ENCODE measurements around the gene CD177. TPM values are rescaled to one million over a fixed set of nuclear protein-coding genes. Genes with fewer than 3 reads are reported as not detected.
A peak's percentile ranks its signal among the peaks of the same experiment; 100 is the strongest.

Gene CD177
- total RNA-seq, 1 experiment from 2014 or later: not detected

GRCh38 chr19:43315851-43316250, 37.6 kb upstream of the CD177 start:
- no peak for TF ChIP-seq ELF1 (IDR thresholded peaks at IDR 0.05; ENCODE audit: borderline replicate concordance, low read depth)
- no peak for TF ChIP-seq YY1 (IDR thresholded peaks at IDR 0.05; ENCODE audit: extremely low read depth, insufficient replicate concordance, low read depth, low read length)
- TF ChIP-seq CTCF (IDR thresholded peaks at IDR 0.05 in 2 of 3, conservative IDR thresholded peaks at IDR 0.05 in 1 of 3; ENCODE audit: borderline replicate concordance in 1 of 3, insufficient read depth in 1 of 3, low read depth in 2 of 3, low read length in 2 of 3): no peak
- no peak for TF ChIP-seq FOSL1 (IDR thresholded peaks at IDR 0.05; ENCODE audit: low read depth)
- TF ChIP-seq, protein P1, sequence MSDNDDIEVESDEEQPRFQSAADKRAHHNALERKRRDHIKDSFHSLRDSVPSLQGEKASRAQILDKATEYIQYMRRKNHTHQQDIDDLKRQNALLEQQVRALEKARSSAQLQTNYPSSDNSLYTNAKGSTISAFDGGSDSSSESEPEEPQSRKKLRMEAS (IDR thresholded peaks at IDR 0.05): no peak
- no peak for TF ChIP-seq SP1 (IDR thresholded peaks at IDR 0.05; ENCODE audit: low read depth)
- no peak for TF ChIP-seq POLR2AphosphoS5 (IDR thresholded peaks at IDR 0.05; ENCODE audit: low read depth, low read length)
- no peak for TF ChIP-seq TCF7L2 (IDR thresholded peaks at IDR 0.05; ENCODE audit: borderline replicate concordance, extremely low read depth, insufficient read depth, insufficient read length)
- no peak for TF ChIP-seq ZFX (IDR thresholded peaks at IDR 0.05)
- TF ChIP-seq SIN3A (IDR thresholded peaks at IDR 0.05; ENCODE audit: low read depth): no peak
- TF ChIP-seq JUND (IDR thresholded peaks at IDR 0.05): no peak
- TF ChIP-seq EGR1 (IDR thresholded peaks at IDR 0.05; ENCODE audit: low read depth): no peak
- no peak for TF ChIP-seq CBX3 (IDR thresholded peaks at IDR 0.05; ENCODE audit: low read depth)
- peak overlapping the region; percentile 96 for H2AFZ ChIP-seq (ENCODE audit: low read depth, low read length, poor library complexity, severe bottlenecking)
- POLR2A ChIA-PET: no interaction called here
- DNase-seq (ENCODE audit: low read depth, low spot score): no peak
- no peaks in the 10 kb centered on the region for H3K27me3 ChIP-seq (ENCODE audit: insufficient read depth, low read length)
- intact Hi-C loops (cut with micrococcal nuclease): loop anchor here (1.0 kb wide), 1 partner anchor 87 kb away; no protein-coding TSS in a partner anchor
- H3K4me2 ChIP-seq (ENCODE audit: low read length): no peak overlapping the region
- BruUV-seq (replicated peaks): no TSS peak
- H3K27ac ChIP-seq (ENCODE audit: low read depth, low read length): no peak overlapping the region
- ATAC-seq: no peak
- no peaks in the 10 kb centered on the region for H3K36me3 ChIP-seq (ENCODE audit: control insufficient read depth in 1 of 2, insufficient read depth in 2 of 2, low read length in 2 of 2)
- no peaks in the 10 kb centered on the region for H3K79me2 ChIP-seq (ENCODE audit: insufficient read depth, low read length)
- H4K20me1 ChIP-seq (ENCODE audit: insufficient read depth): no peaks in the 10 kb centered on the region
- no peaks in the 10 kb centered on the region for H3K9me3 ChIP-seq (ENCODE audit: control insufficient read depth in 1 of 2, insufficient read depth in 1 of 2, low read depth in 1 of 2, low read length in 2 of 2)
- RAD21 ChIA-PET (ENCODE audit: low non-redundant PET in 1 of 2, low total read pairs in 2 of 2, uncharacterized antibody in 2 of 2, unreplicated experiment in 2 of 2): no interaction called here
- H3K9ac ChIP-seq (ENCODE audit: low read length): no peak overlapping the region
- CTCF ChIA-PET: no interaction called here
- H3K4me1 ChIP-seq (ENCODE audit: control insufficient read depth in 1 of 2, insufficient read depth in 2 of 2, low read length in 2 of 2): peaks cover 0 to 11% of the 10 kb centered on the region in 2 experiments; a peak in 2 of 4 replicates
- H3K4me3 ChIP-seq (replicated peaks in 1 of 2; ENCODE audit: low read depth in 1 of 2, low read length in 2 of 2): 0 out of 4 replicates have a peak overlapping the region, but pooled peaks of 1 of the 2 experiments have one; percentile 44
- H3K9me2 ChIP-seq (ENCODE audit: insufficient read depth): no peaks in the 10 kb centered on the region
